Neural cell (in vitro differentiated cells): ENCODE results near the gene FAM83G.

Experiments used
- MXI1 ChIP-seq: fragments of 450-650 bp; conservative IDR thresholded peaks from 2 replicates; pipeline ENCODE4 v1.6.1; 2014; ENCODE audit warnings: antibody characterized with exemption, mild to moderate bottlenecking; ENCODE audit not compliant: poor library complexity, severe bottlenecking
- TF ChIP-seq, protein P1 (sequence below): fragments of 450-650 bp; IDR thresholded peaks from 2 replicates; pipeline ENCODE4 v1.5.1; 2014; ENCODE audit warnings: antibody characterized with exemption, mild to moderate bottlenecking, moderate library complexity; ENCODE audit not compliant: poor library complexity, severe bottlenecking
- TF ChIP-seq, protein P2 (sequence below): IDR thresholded peaks from 2 replicates; pipeline ENCODE4 v1.6.1; 2012; ENCODE audit warnings: borderline replicate concordance

DNA sequence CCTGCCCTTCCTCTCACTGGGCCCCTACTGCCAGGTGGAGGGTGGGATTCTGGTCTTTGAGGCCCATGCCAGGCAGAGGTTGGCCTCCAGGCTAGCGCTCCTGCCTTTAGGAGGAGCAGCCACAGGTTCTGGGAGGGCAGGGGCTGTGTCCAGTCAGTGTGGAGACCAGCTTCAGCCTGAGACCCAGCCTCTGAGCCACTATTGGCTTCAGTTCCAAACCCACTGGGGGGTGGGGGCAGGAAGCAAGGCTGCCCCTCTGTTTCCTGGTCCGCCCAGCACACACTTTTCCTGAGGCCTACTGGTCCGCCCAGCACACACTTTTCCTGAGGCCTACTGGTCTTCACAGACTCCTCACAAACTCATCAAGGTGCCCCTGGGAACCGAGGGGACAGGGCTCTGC is 36.2 kb downstream of the FAM83G start:
- TF ChIP-seq, protein P1, sequence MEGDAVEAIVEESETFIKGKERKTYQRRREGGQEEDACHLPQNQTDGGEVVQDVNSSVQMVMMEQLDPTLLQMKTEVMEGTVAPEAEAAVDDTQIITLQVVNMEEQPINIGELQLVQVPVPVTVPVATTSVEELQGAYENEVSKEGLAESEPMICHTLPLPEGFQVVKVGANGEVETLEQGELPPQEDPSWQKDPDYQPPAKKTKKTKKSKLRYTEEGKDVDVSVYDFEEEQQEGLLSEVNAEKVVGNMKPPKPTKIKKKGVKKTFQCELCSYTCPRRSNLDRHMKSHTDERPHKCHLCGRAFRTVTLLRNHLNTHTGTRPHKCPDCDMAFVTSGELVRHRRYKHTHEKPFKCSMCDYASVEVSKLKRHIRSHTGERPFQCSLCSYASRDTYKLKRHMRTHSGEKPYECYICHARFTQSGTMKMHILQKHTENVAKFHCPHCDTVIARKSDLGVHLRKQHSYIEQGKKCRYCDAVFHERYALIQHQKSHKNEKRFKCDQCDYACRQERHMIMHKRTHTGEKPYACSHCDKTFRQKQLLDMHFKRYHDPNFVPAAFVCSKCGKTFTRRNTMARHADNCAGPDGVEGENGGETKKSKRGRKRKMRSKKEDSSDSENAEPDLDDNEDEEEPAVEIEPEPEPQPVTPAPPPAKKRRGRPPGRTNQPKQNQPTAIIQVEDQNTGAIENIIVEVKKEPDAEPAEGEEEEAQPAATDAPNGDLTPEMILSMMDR = no peak
- TF ChIP-seq, protein P2, sequence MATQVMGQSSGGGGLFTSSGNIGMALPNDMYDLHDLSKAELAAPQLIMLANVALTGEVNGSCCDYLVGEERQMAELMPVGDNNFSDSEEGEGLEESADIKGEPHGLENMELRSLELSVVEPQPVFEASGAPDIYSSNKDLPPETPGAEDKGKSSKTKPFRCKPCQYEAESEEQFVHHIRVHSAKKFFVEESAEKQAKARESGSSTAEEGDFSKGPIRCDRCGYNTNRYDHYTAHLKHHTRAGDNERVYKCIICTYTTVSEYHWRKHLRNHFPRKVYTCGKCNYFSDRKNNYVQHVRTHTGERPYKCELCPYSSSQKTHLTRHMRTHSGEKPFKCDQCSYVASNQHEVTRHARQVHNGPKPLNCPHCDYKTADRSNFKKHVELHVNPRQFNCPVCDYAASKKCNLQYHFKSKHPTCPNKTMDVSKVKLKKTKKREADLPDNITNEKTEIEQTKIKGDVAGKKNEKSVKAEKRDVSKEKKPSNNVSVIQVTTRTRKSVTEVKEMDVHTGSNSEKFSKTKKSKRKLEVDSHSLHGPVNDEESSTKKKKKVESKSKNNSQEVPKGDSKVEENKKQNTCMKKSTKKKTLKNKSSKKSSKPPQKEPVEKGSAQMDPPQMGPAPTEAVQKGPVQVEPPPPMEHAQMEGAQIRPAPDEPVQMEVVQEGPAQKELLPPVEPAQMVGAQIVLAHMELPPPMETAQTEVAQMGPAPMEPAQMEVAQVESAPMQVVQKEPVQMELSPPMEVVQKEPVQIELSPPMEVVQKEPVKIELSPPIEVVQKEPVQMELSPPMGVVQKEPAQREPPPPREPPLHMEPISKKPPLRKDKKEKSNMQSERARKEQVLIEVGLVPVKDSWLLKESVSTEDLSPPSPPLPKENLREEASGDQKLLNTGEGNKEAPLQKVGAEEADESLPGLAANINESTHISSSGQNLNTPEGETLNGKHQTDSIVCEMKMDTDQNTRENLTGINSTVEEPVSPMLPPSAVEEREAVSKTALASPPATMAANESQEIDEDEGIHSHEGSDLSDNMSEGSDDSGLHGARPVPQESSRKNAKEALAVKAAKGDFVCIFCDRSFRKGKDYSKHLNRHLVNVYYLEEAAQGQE = no peak
- no peak for TF ChIP-seq MXI1
